Mesenchymal stem cell (in vitro differentiated cells and primary cell): Measurements from ENCODE around the gene KIF21A.

ENCODE experiments used
- DNase-seq: peaks from one replicate; pipeline ENCODE4 v3.0.0-alpha.2; 2013
- H2AFZ ChIP-seq: one replicate; pipeline ENCODE4 v1.6.1; 2013; ENCODE audit warnings: low read depth, mild to moderate bottlenecking, control low read depth, inconsistent platforms, low read length, moderate library complexity
- H2AK5ac ChIP-seq: 2 replicates; pipeline ENCODE4 v1.6.1; 2013; ENCODE audit warnings: low read length, moderate library complexity, mild to moderate bottlenecking, inconsistent platforms; ENCODE audit not compliant: severe bottlenecking
- H2BK120ac ChIP-seq: one replicate; pipeline ENCODE4 v1.6.1; 2013; ENCODE audit warnings: low read depth, mild to moderate bottlenecking, inconsistent platforms, low read length, moderate library complexity
- H2BK12ac ChIP-seq, 2 experiments: one replicate each; pipeline ENCODE4 v1.6.1; 2013; ENCODE audit warnings: inconsistent platforms in 2 of 2, low read length in 2 of 2, mild to moderate bottlenecking in 2 of 2, moderate library complexity in 2 of 2, control low read depth in 1 of 2
- H2BK15ac ChIP-seq: one replicate; pipeline ENCODE4 v1.6.1; 2013; ENCODE audit warnings: mild to moderate bottlenecking, low read depth, inconsistent platforms; ENCODE audit not compliant: poor library complexity, severe bottlenecking
- H2BK5ac ChIP-seq: 2 replicates; pipeline ENCODE4 v1.6.1; 2013; ENCODE audit warnings: low read depth, mild to moderate bottlenecking, low read length, control low read depth, inconsistent platforms; ENCODE audit not compliant: poor library complexity, severe bottlenecking
- H3K14ac ChIP-seq, 2 experiments: one replicate each; pipeline ENCODE4 v1.6.1; 2013; ENCODE audit warnings: inconsistent platforms in 2 of 2, low read length in 2 of 2, control low read depth in 1 of 2, mild to moderate bottlenecking in 1 of 2, moderate library complexity in 1 of 2
- H3K18ac ChIP-seq, 2 experiments: one replicate each; pipeline ENCODE4 v1.6.1; 2013; ENCODE audit warnings: inconsistent platforms in 2 of 2, low read length in 2 of 2, control low read depth in 1 of 2, low read depth in 1 of 2, mild to moderate bottlenecking in 1 of 2
- H3K23ac ChIP-seq, 2 experiments: one replicate each; pipeline ENCODE4 v1.6.1; 2013; ENCODE audit warnings: inconsistent platforms in 2 of 2, low read length in 2 of 2, mild to moderate bottlenecking in 2 of 2, moderate library complexity in 2 of 2, control low read depth in 1 of 2
- H3K27ac ChIP-seq: 2 replicates; pipeline ENCODE4 v1.5.1; 2013; ENCODE audit warnings: mild to moderate bottlenecking, moderate library complexity, low read length, control low read depth, inconsistent platforms; ENCODE audit not compliant: poor library complexity, severe bottlenecking
- H3K27me3 ChIP-seq, 2 experiments: 2 replicates each; pipeline versions ENCODE4 v1.6.1 to v1.7.0; 2013; ENCODE audit warnings: low read length in 2 of 2, mild to moderate bottlenecking in 2 of 2, moderate library complexity in 2 of 2, control low read depth in 1 of 2, inconsistent platforms in 1 of 2; ENCODE audit not compliant: control insufficient read depth in 1 of 2, insufficient read depth in 1 of 2
- H3K36me3 ChIP-seq, 2 experiments: 2 replicates each; pipeline versions ENCODE4 v1.6.1 to v1.7.0; 2013; ENCODE audit warnings: low read length in 2 of 2, control low read depth in 1 of 2, inconsistent platforms in 1 of 2, low read depth in 1 of 2, mild to moderate bottlenecking in 1 of 2; ENCODE audit not compliant: insufficient read depth in 2 of 2, control insufficient read depth in 1 of 2
- H3K4ac ChIP-seq, 2 experiments: one replicate each; pipeline ENCODE4 v1.6.1; 2013; ENCODE audit warnings: inconsistent platforms in 2 of 2, low read length in 2 of 2, mild to moderate bottlenecking in 2 of 2, moderate library complexity in 2 of 2, control low read depth in 1 of 2, low read depth in 1 of 2
- H3K4me1 ChIP-seq: 2 replicates; pipeline ENCODE4 v1.6.1; 2013; ENCODE audit warnings: low read depth, low read length, control low read depth; ENCODE audit not compliant: control insufficient read depth, insufficient read depth
- H3K4me2 ChIP-seq: 2 replicates; pipeline ENCODE4 v1.6.1; 2013; ENCODE audit warnings: low read length, mild to moderate bottlenecking, inconsistent platforms; ENCODE audit not compliant: poor library complexity, severe bottlenecking
- H3K4me3 ChIP-seq, 2 experiments: 2 replicates each; pipeline versions ENCODE4 v1.5.1 to v1.7.0; 2013; ENCODE audit warnings: low read length in 2 of 2, mild to moderate bottlenecking in 2 of 2, control low read depth in 1 of 2, low read depth in 1 of 2; ENCODE audit not compliant: insufficient read depth in 1 of 2
- H3K79me1 ChIP-seq: replicated peaks from 2 replicates; pipeline ENCODE4 v1.6.1; 2013; ENCODE audit warnings: mild to moderate bottlenecking, control low read depth, low read length, inconsistent platforms; ENCODE audit not compliant: poor library complexity, severe bottlenecking
- H3K9ac ChIP-seq: 2 replicates; pipeline ENCODE4 v1.7.0; 2013; ENCODE audit warnings: mild to moderate bottlenecking, low read length, moderate library complexity
- H3K9me3 ChIP-seq: 2 replicates; pipeline ENCODE4 v1.7.0; 2013; ENCODE audit warnings: mild to moderate bottlenecking, low read length; ENCODE audit not compliant: control insufficient read depth
- H4K8ac ChIP-seq: one replicate; pipeline ENCODE4 v1.6.1; 2013; ENCODE audit warnings: inconsistent platforms, mild to moderate bottlenecking, low read length, moderate library complexity
- H4K91ac ChIP-seq: one replicate; pipeline ENCODE4 v1.6.1; 2013; ENCODE audit warnings: mild to moderate bottlenecking, low read length, inconsistent platforms
- WGBS: methylation state at CpG from one replicate; pipeline ENCODE4 v1.1.7; 2013; ENCODE audit warnings: mixed read lengths; 5-methylcytosine and 5-hydroxymethylcytosine counted together

The KIF21A gene

DNA sequence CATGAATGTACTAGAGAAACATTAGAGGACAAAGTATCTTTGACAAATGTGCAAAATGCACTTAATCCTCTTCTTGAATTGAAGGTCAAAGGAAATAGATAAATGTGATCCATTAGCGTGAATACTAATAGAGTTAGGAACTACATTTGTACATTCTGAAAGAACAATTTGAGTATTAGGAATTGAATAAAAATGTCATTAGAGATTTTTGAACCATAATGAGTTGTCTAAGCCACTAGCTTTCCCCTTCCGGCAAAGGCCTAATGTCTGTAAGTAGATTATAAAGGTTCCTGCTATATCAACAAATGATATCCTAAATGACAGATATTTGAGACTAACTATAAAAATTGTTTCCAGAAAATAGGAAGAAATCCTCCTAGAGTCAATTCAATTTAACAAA, 59.8 kb downstream of the KIF21A start:
- H3K4me1 ChIP-seq = no peaks in the 10 kb centered on the region

DNA sequence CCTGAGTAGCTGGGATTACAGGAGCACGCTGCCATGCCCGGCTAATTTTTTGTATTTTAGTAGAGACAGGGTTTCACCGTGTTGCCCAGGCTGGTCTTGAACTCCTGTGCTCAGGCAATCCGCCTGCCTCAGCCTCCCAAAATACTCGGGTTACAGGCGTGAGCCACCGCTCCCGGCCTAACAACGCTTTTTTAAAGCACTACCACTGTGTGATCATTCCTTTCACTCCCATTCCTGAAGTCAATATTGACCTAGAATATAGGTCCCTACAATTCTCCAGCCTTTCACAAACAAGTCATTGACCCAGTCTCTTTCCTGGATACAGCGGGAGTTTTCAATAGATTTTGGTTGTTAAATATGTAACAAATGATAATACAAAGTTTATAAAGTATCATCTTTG, 62.8 kb downstream of the KIF21A start:
- no peak overlapping the region for H3K23ac ChIP-seq
- no peak overlapping the region for H2AFZ ChIP-seq
- H3K4me3 ChIP-seq = no peak overlapping the region
- no peak overlapping the region for H4K8ac ChIP-seq
- no peak overlapping the region for H3K18ac ChIP-seq
- 95% methylated on average over 9 of the region's 10 CpGs for WGBS
- H3K4me2 ChIP-seq = no peak overlapping the region
- H3K27ac ChIP-seq = no peak overlapping the region
- peaks cover 8% of the 10 kb centered on the region for H3K79me1 ChIP-seq
- no peak overlapping the region for H3K4ac ChIP-seq
- no peaks in the 10 kb centered on the region for H3K36me3 ChIP-seq
- H2BK15ac ChIP-seq = no peak overlapping the region
- H2BK12ac ChIP-seq = no peak overlapping the region
- no peak overlapping the region for H3K9ac ChIP-seq
- H4K91ac ChIP-seq = no peak overlapping the region
- H2AK5ac ChIP-seq = no peak overlapping the region
- no peak overlapping the region for H3K14ac ChIP-seq
- no peak for DNase-seq
- no peak overlapping the region for H2BK120ac ChIP-seq
- no peaks in the 10 kb centered on the region for H3K4me1 ChIP-seq
- H3K27me3 ChIP-seq = no peaks in the 10 kb centered on the region
- H2BK5ac ChIP-seq = no peak overlapping the region
- no peaks in the 10 kb centered on the region for H3K9me3 ChIP-seq

More for the DNA sequence above, 59.8 kb downstream of the KIF21A start:
- Histone ChIP-seq H4K8ac (no peak overlapping the region), H3K9ac (no peak overlapping the region), H3K36me3 (no peaks in the 10 kb centered on the region), H3K27me3 (no peaks in the 10 kb centered on the region), H3K4me2 (no peak overlapping the region), H2BK12ac (no peak overlapping the region), H2AFZ (no peak overlapping the region), H3K4me3 (no peak overlapping the region), H3K79me1 (peaks cover 18% of the 10 kb centered on the region), H3K27ac (no peak overlapping the region), H2AK5ac (no peak overlapping the region), H3K4ac (no peak overlapping the region), H3K9me3 (no peaks in the 10 kb centered on the region), H2BK15ac (no peak overlapping the region), H3K14ac (no peak overlapping the region), H2BK5ac (no peak overlapping the region), H3K18ac (no peak overlapping the region), H3K23ac (no peak overlapping the region), H2BK120ac (no peak overlapping the region), H4K91ac (no peak overlapping the region)
- DNase-seq = no peak
- WGBS = 100% methylated on average over 1 of the region's 2 CpGs

DNA sequence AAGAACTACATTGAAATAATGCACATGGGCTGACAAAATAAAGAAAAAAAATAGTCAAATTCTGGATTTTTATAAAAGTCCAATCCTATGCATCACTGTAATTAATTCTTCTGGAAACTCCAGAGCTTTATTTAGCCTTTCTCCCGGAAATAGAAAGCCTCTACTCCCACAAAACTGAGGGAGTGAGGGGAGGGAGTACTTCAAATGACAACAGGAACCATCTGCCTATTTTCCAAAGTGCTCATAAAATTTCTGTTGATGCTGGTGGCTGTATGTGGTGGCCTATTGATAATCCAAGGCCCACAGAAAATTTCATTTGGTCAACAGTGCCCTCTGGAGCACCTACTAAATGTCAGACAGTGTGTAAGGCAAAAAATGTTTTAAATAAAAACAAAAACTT, 64.6 kb downstream of the KIF21A start:
- no peaks in the 10 kb centered on the region for H3K27me3 ChIP-seq
- H3K36me3 ChIP-seq = no peaks in the 10 kb centered on the region
- H3K79me1 ChIP-seq = peaks cover 3% of the 10 kb centered on the region
- H2AK5ac ChIP-seq = no peak overlapping the region
- H2AFZ ChIP-seq = no peak overlapping the region
- no peak overlapping the region for H2BK12ac ChIP-seq
- no peak overlapping the region for H3K23ac ChIP-seq
- no peak overlapping the region for H3K18ac ChIP-seq
- no peak overlapping the region for H2BK15ac ChIP-seq
- no peaks in the 10 kb centered on the region for H3K4me1 ChIP-seq
- no peak overlapping the region for H4K8ac ChIP-seq
- H3K9me3 ChIP-seq = no peaks in the 10 kb centered on the region
- H2BK120ac ChIP-seq = no peak overlapping the region
- H2BK5ac ChIP-seq = no peak overlapping the region
- no peak overlapping the region for H3K4ac ChIP-seq
- no peak overlapping the region for H3K27ac ChIP-seq
- H3K14ac ChIP-seq = no peak overlapping the region
- DNase-seq = peak; percentile 15
- no peak overlapping the region for H3K4me3 ChIP-seq
- WGBS = no CpG with 5 or more reads among the region's 1 CpG
- no peak overlapping the region for H3K4me2 ChIP-seq
- no peak overlapping the region for H3K9ac ChIP-seq
- H4K91ac ChIP-seq = no peak overlapping the region

DNA sequence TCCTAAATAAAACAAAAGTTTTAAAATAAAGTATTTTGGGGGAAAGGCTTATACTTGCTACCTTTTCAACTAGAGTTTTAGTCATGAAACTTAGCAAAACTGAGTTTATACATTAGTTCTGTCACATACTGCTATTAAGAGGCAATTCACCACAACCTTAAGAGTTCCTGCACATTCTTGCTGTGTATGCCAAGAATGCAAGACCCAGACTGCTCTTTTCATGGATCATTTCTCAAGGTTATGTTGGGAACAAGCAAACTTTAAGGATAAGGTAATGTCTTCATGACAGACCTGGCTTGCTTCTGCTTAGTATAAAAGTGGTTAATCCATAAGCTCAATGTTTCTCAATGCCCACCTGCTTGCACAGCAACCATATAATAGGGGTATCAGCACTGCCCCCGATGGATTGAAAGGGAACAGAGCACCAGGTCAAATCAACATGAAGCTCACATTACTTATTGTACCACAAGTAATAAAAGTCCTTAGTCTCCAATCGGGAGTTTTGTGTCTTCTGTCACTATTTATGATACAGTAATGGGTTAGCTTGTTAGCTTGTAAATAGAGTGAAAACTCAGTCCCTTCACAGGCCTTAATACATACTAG, 67.6 kb downstream of the KIF21A start:
- H3K79me1 ChIP-seq = peaks cover 9% of the 10 kb centered on the region
- no peak overlapping the region for H4K91ac ChIP-seq
- H4K8ac ChIP-seq = no peak overlapping the region
- H3K4me2 ChIP-seq = no peak overlapping the region
- 100% methylated on average over 1 of the region's 2 CpGs for WGBS
- H3K4ac ChIP-seq = no peak overlapping the region
- no peaks in the 10 kb centered on the region for H3K4me1 ChIP-seq
- H3K9me3 ChIP-seq = no peaks in the 10 kb centered on the region
- H3K4me3 ChIP-seq = no peak overlapping the region
- H3K36me3 ChIP-seq = no peaks in the 10 kb centered on the region
- peak overlapping the region; percentile 59 for H3K27ac ChIP-seq
- no peak overlapping the region for H2BK12ac ChIP-seq
- no peak overlapping the region for H3K14ac ChIP-seq
- H2BK15ac ChIP-seq = no peak overlapping the region
- H2BK120ac ChIP-seq = no peak overlapping the region
- no peak overlapping the region for H2AFZ ChIP-seq
- no peak overlapping the region for H2BK5ac ChIP-seq
- H3K23ac ChIP-seq = no peak overlapping the region
- H2AK5ac ChIP-seq = no peak overlapping the region
- no peak overlapping the region for H3K9ac ChIP-seq
- DNase-seq = no peak
- H3K27me3 ChIP-seq = no peaks in the 10 kb centered on the region
- H3K18ac ChIP-seq = no peak overlapping the region
